ENCODE measurements around the gene CER1.

DNA sequence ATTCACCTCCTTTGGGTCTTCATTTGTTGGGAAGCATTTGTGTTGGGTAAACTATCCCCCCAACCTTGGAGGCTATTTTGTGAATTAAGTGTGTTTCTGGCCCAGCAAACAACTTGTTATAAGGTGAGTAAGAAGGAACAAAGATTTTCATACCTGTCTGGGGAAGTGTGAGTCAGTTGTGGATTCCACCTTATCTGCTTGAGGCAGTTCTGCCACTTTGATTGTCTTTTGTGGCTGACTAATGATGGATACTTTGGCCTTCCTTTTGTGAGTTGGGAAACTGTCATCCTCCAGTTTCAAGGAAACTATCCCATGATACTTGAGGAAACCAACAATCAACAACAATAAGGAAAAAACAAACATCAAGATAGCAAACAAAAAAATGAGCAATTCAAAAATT is 24.6 kb upstream of the CER1 start:
- TF ChIP-seq, protein P1, sequence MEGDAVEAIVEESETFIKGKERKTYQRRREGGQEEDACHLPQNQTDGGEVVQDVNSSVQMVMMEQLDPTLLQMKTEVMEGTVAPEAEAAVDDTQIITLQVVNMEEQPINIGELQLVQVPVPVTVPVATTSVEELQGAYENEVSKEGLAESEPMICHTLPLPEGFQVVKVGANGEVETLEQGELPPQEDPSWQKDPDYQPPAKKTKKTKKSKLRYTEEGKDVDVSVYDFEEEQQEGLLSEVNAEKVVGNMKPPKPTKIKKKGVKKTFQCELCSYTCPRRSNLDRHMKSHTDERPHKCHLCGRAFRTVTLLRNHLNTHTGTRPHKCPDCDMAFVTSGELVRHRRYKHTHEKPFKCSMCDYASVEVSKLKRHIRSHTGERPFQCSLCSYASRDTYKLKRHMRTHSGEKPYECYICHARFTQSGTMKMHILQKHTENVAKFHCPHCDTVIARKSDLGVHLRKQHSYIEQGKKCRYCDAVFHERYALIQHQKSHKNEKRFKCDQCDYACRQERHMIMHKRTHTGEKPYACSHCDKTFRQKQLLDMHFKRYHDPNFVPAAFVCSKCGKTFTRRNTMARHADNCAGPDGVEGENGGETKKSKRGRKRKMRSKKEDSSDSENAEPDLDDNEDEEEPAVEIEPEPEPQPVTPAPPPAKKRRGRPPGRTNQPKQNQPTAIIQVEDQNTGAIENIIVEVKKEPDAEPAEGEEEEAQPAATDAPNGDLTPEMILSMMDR (IDR thresholded peaks at IDR 0.05): no peak
- TF ChIP-seq POLR2A (IDR thresholded peaks at IDR 0.05): no peak

Measured in Peyer's patch (tissue), 4 donors.